Hematopoietic multipotent progenitor cell treated with erythropoietin and hydrocortisone succinate and interleukin-3 and kit ligand, for 4 days (in vitro differentiated cells): ENCODE measurements around the gene PEAK3.
A peak's percentile ranks its signal among the peaks of the same experiment; 100 is the strongest.

Experiments
- DNase-seq: peaks from one replicate; pipeline ENCODE4 v3.0.0-alpha.2; 2015

Gene PEAK3

DNA sequence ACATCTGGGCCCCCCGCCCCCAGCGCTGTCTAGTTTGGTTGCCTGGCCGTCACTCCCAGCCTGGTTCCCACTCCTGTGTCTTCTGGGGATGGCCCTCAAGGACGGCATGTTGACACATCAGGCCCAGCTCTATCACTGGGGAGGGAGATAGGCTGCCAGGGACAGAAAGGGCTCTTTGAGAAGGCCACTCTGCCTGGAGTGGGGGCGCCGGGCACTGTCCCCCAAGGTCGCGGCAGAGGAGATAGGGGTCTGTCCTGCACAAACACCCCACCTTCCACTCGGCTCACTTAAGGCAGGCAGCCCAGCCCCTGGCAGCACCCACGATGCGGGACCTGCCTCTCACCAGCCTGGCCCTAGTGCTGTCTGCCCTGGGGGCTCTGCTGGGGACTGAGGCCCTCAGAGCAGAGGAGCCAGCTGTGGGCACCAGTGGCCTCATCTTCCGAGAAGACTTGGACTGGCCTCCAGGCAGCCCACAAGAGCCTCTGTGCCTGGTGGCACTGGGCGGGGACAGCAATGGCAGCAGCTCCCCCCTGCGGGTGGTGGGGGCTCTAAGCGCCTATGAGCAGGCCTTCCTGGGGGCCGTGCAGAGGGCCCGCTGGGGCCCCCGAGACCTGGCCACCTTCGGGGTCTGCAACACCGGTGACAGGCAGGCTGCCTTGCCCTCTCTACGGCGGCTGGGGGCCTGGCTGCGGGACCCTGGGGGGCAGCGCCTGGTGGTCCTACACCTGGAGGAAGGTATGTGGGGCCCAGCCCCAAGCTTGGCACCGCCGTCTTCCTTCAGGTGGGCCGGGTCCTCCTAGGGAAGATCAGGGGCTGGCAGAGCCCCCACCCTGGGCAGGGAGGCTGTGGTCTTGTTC lies 32.7 kb downstream of the PEAK3 start, which contains the start of gene AMH:
TSS of gene AMH (plus strand) at position 314 of the 857 bp plus-strand sequence. CDS start at position 324, 10 bp downstream.
- DNase-seq, result no peak

DNA sequence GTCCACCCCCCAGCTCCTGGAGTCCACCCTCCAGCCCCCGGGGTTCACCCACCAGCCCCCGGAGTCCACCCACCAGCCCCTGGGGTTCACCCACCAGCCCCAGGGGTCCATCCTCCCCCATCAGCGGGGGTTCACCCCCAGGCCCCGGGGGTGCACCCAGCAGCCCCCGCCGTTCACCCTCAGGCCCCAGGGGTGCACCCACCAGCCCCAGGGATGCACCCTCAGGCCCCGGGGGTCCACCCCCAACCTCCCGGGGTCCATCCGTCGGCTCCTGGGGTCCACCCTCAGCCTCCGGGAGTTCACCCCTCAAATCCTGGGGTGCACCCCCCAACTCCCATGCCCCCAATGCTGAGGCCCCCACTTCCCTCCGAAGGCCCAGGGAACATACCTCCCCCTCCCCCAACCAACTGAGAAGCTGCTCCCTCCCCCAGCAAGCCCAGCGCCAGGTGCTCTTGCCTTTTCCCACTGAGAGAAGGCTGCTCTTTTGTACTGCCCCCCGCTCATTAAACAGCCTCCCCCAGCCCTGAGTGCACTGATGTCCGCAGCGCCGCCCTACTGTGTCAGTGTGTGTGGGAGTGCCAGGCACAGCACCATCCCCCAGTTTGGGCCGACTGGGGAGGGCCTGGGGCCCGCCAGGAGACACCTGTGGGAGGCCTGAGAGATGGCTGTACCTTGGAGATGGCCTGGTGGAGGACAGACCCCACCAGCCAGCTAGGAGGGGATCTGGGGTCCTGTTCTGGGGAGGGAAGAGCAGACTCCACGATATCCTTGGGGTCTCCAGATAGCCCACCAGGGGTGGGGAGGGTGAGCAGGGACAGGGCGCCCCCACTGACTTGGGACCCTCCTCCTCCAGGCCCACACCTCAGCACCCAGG lies 33.6 kb downstream of the PEAK3 start:
- DNase-seq, result no peak

DNA sequence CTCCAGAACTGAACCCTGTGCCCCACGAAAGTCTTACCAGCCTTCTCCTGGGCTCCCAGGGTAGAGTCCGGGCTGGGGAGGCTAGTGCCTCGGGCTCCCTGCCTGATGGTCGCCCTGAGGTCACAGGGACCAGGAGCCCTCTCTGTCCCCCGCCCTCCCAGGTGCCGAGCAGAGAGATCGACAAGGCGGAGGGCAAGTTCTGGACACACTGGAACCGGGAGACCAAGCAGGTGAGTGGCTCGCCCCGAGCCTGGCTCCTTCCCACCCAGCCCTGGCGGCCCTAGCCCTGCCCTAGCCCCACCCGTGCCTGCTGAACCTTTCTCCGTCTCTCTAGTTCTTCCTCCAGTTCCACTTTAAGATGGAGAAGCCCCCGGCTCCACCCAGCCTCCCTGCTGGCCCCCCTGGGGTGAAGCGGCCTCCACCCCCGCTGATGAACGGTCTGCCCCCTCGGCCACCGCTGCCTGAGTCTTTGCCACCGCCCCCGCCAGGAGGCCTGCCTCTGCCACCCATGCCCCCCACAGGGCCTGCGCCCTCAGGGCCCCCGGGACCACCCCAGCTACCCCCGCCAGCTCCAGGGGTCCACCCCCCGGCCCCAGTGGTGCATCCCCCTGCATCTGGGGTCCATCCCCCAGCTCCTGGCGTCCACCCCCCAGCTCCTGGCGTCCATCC lies 34.4 kb downstream of the PEAK3 start:
- no peak for DNase-seq

DNA sequence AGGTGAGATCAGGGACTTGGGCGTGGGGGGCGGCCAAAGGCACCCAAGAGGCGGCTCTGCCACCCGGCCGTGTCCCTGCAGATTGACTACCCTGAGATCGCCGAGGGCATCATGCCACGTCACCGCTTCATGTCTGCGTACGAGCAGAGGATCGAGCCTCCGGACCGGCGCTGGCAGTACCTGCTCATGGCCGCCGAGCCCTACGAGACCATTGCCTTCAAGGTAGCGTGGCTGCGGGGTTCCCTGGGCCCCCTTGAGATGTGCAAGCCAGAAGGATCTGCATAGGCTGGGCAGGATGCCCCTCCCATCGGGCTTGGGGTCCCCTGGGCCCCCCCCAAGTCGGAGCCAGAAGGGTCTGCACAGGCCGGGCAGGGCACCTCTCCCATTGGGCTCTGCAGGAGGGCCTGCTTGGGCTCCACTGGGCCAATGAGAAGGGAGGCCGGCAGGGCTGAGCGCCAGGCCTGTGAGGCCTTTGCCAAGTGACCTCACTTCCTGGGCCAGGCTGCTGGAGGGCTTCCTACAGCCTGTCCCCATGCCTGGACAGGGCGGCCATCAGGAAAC lies 35.1 kb downstream of the PEAK3 start:
- DNase-seq, result no peak

DNA sequence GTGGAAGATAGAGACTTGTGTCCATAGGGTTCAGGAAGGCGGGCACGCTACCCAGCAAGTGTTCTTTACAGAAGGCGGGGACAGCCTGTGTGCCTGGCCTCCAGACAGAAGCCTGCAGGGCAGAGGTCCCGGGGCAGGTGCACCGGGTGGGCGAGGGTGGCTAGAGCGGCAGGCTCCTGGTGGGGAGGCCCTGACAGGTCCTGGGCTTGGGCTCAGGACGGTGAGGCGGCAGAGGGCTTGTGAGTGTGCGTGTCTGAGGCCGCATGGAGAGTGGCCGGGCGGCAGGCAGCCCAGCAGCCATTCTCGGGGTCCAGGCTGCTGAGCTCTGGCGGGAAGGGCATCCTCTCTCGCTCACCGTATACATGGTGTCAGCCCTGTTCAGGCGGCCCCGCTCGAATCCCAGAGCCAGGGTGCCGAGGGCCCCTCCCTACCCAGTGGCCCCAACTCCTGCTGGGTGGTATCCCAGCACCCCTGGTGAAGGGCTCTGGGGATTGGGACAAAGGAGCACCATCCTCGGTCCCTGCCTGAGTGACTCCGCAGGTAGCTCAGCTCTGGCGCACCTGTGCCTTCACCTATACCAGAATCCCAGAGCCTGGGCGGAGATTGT lies 35.9 kb downstream of the PEAK3 start:
- DNase-seq, result no peak

DNA sequence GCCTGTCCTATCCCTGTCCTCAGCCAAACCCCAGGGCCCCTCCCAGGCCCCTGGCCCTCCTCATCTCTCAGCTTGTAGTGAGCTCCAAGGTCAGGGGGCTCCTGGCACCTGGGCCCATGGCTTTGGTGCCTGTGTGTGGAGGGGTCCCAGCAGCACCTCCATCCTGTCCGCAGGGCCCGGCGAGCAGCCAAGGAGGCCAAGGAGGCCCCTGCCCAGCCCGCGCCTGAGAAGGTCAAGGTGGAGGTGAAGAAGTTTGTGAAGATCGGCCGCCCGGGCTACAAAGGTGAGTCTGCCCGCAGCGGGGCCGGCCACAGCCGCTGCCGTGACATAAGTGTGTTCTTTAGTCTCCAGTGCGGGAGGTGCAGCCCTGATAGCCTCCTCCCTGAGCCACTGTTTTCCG lies 36.7 kb downstream of the PEAK3 start:
- DNase-seq, result no peak

DNA sequence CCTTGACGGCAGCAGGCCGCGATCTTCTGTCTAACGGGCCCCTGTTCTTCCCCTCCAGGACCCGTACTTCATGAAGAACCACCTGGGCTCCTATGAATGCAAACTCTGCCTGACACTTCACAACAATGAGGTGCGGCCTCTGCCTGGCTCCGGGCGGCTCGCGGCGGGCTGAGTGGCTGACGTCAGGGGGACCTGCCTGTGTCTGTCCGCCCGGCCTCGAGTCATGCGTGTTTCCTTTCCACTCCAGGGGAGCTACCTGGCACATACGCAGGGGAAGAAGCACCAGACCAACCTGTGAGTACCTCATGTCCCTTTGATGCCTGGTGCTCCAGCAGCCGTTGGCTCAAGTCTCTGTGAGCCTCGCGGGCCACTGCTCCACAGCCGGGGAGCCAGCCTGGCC lies 37.5 kb downstream of the PEAK3 start:
- DNase-seq, result no peak

DNA sequence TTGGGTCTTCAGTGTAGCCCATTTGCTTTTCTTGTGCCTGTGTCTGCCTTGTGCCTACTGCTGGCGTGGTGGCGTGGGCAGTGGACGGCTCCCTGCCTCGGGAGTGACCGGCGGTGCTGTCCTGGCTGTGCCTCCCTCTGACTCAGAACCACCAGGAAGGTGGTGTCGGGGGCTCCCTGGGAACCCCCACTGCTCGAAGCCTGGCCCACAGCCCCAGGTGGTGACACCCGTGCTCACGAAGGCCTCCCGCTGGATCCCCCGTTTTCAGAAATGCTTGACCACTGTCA lies 37.9 kb downstream of the PEAK3 start:
- DNase-seq, result no peak

DNA sequence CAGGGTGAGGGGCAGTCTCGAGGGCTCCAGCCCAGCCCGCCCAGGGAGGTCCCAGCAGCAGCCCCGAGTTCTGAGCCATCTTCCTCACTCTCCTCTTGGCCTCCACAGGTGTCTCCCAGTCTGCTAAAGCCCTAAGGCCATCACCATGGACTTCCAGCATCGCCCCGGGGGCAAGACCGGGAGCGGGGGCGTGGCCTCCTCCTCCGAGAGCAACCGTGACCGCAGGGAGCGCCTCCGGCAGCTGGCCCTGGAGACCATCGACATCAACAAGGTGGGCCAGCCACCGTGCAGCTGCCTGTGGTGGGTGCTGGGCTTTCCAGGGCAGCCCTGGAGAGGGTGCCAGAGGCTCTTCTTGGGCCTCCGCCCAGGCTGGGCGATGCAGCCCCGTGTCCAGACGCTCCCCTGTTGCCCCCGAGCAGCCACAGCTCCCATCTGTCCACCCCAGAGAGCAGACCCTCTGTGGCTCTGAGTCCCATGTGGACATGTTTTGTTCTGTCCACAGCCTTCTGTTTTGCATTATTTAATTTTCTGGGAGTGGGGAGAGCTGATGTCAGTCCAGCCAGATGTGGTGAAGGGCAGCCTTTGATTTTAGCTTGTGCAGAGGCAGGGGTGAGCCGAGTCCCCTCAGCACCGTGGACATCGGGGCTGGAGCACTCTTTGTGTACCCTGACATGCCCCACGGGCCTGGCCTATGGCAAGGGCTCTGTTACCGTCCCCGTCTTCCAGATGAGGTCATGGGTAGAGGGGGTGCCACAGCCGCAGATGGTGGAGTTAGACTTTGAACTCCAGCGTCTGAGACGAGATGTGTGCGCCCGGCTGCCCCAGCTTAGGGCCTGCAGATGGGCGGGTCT lies 38.5 kb downstream of the PEAK3 start:
- DNase-seq, result no peak

DNA sequence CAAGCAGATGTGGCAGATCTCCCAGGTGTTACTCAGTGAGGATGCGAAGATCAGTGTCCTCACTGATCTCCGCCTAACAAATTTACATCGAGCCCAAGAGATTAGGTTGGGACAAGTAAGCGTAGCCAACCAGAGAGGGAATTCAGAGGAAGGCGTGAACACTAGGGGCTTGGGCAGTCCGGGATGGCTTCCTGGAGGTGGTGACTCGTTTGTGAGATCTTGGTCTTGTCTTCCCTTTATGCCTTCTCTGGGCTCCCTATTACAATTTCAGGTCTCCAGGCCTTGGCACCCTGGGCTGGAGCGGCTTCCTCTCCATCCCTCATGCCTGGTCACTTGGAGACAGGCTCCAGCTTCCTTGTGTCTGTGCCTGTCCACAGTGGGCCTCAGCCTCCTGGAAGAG lies 39.2 kb downstream of the PEAK3 start:
- DNase-seq, result no peak

DNA sequence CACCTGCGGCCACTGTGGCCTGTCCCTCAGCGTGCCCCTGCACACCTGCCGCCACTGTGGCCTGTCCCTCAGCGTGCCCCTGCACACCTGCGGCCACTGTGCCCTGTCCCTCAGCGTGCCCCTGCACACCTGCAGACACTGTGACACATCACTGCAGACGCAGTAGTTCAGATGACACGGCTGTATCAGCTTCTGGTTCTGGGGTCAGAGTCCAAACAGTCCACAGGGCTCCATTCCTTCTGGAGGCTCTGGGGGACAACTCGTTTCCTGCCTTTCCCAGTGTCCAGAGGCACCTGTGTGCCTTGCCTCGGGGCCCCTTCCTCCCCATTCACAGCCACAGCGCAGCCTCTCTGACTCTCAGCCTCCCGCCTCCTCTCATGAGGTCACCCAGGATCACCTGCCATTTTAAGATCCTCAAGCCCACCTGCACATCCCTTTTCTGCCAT lies 39.9 kb downstream of the PEAK3 start:
- no peak for DNase-seq

DNA sequence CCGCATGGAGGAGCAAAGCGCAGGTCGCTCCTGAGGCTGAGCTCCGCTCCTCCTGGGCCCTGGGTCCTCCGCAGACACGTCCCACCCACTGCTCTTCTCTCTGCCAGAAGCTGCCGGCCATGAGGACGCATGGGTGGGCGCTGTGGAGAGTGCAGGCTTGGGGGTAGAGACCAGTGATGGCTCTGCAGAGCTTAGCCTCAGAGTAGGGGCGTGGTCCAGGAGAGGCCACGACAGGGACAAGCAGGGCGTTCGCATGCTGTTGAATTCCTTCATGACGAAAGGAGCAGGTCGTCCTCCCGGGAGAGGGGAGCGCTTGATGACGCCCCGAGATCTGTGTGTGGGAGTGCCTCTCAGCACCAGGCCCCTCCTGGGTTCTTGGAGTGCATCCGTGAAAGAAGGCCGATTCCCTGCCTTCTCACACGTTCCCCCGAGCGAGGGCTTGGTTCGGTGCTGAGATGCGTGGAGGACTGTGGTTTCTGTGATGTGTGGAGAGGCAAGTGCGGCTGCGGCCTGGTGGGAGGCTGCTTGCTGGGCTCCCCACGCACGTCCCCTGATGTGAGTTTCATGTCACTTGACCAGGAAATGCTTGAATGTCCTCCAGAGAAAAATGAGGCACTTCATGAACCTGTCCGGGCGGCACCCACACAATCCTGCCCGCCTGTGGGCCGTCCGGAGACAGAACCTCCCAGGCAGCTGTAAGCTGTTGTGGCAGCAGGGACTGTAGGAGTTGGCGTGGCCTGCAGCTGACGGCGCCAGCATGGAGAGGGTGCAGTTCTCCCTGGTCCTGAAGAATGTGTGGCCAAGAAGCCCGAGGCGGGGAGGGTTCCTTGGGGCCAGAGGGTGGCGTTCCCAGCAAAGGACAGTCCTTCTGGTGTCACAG lies 40.9 kb downstream of the PEAK3 start:
- DNase-seq, result no peak

DNA sequence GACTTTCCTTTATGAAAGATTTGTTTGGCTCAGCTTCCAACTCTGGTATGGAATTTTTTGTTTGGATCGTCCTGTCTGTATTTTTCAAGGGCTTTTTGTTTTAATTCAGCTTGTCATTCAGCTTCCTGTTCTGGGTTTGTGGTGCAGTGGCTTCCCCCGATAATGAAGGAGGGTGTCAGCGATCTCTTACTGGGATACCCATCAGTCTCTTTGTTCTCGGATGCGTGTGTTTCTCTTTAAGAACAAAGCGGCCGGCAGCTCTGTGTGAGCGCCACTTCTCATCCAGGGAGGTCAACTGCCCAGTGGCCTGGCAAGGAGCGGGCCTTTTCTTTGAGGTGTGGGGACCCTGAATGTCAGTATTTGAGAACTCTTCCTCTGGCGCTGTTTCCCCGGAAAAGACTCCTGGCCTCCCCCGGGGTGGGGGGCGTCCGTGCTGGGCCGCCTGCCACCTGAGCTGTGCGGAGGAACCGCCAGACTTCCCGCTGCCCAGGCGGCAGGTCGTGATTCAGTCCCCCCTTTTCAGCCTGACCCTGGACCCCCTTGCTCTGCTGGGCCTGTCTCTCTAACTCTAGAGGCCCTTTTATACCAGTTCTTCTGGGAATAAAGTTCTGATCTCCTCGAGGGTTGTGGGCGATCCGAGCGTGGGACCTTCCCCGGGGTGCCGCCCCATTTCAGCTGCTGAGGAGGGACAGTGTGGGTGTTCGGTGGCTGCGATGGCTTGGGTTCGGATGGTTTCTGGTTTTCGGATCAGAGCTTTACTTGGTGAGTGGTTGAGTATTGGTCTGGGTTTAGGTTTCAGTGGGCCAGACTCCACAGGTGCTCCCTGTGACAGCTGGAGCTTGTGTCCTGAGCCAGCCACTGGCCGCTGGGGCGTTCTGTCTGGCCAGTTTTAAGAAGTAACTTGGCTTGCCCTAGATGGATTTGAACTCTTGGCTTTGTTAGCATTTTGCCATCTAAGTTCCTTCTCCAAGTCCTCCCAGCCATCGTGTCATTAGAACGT lies 41.9 kb downstream of the PEAK3 start:
- peak; percentile 93 for DNase-seq

DNA sequence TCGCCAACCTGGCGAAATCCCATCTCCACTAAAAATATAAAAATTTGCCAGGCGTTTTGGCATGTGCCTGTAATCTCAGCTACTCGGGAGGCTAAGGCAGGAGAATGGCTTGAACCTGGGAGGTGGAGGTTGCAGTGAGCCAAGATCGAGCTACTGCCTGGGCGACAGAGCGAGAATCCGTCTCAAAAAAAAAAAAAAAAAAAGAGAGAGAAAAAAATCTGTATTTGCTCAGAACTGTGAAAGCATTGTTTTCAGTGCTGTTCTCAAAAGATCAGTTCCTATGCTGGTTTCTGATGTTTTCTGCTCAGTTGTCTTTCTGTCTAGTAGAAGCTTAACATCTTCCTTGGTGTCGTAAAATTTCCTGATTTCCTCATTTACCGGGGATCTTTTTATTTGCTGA lies 42.8 kb downstream of the PEAK3 start:
- DNase-seq, result no peak

DNA sequence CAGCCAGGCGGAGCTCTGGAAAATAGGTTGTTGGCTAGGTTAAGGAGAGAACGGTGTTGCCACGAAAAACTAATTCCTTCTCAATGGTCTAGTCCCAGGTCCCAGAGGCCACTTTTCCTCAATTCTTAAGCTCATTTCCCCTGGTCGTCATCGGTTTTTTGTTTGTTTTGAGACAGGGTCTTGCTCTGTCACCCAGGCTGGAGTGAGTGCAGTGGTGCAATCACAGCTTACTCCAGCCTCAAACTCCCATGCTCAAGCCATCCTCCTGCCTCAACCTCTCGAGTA lies 44.2 kb downstream of the PEAK3 start:
- no peak for DNase-seq

DNA sequence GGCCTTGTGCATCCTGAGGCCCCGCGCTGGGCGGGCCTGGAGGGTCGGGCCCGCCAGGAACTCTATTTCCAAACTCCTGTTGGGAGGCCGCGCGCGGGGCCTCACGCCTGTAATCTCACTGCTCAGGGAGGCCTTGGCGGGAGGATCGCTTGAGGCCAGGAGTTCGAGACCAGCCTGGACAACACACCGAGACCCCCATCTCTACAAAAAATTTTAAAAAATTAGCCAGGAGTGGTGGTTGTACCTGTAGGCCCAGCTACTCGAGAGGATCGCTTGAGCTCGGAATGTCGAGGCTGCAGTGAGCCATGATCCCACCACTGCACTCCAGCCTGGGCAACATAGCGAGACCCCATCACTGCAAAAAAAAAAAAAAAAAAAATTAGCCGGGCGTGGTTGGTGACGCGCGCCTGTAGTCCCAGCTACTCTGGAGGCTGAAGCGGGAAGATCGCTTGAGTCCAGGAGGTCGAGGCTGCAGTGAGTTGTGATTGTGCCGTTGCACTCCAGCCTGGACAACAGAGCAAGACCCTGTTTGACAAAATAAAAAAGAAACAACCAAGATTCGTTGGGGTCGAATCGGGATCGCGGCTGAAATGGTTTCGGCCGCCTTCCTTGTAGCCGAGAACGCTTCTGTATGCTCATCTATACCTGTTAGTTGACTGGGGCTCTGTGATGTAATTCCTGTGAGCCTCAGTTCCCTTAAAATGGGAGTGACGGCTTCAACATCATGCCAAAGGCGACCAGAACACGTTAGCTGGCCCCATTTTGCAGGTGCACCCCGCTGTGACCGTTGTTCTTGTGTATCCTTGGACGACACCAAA lies 44.7 kb downstream of the PEAK3 start:
- DNase-seq, result no peak

DNA sequence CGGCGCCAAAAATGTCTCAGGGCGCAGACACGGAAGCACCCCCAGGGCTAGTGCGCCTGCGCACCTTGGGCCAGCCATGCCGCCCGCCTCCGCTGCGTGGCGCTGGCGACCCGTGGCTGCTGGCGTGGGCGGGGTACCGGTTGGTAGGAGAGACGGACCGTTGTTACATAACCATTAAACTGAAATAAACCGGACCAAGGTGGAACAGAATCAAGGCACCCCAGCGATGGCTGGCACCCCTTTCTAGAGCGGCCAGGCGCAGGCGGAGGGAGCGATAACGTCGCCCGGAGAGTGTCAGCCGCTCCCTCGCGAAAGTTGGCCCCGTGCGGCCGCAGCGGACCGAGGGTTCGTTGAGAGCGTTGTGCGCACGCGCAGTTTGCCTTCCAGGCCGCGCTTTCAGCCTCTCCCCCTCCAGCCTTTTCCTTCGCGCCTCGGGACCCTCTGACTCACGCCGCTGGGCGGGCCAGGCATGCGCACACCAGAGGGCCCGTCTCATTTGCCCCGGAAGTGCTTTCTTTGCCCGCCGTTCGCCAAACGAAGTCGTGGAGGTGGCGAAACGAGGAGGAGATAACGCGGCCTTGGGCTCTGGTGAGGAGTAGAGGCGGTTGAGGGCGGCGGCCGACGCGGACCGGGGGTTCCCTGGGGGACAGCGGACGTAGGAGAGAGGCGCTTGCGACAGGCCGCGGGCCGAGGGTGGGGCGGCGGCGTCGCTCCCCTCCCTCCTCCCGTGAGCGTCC lies 45.5 kb downstream of the PEAK3 start, which contains the start of the genes PLEKHJ1 and SF3A2:
TSS of gene PLEKHJ1 (minus strand) at position 16 of the 737 bp plus-strand sequence. CDS start 81 bp downstream, outside the sequence.
TSS of gene SF3A2 (plus strand) at position 511 of the 737 bp plus-strand sequence. CDS start 6,595 bp downstream, outside the sequence.
- peak; percentile 99 for DNase-seq

DNA sequence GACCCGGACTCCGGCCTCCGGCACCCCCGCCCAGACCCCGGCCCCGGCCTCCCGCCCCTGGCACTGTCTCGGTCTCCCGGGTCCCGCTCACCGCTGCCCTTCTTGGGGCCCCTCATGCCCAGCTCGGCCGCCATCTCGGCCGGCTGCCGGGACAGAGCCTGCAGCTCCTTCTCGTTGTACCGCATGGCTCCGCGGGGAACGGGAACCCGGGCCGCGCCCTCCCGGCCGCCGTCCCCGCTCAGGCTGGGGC lies 46.0 kb downstream of the PEAK3 start:
- no peak for DNase-seq
